Adrenal gland (tissue), 12 donors: Measurements from ENCODE around the gene TIGD3. TPM values are rescaled to one million over a fixed set of nuclear protein-coding genes. Genes with fewer than 3 reads are reported as not detected.

Source experiments
- DNase-seq, 7 donors: peaks; one replicate each; pipeline ENCODE4 v3.0.0-alpha.2; 2019 to 2020
- H3K27ac ChIP-seq, 5 donors: fragments of 200-600 bp; sonication (generic) in 4 of 5; 1 replicate in 3 of 5; 2 replicates in 2 of 5; pipeline versions ENCODE4 v1.5.1 to v1.8.0; 2016 to 2020; ENCODE audit warnings: mild to moderate bottlenecking in 1 of 5
- H3K27me3 ChIP-seq: fragments of 200-600 bp; 2 replicates; pipeline ENCODE4 v1.8.0; 2021
- H3K36me3 ChIP-seq, 2 donors: fragments of 200-600 bp; replicated peaks in 1 of 2; 1 replicate in 1 of 2; 2 replicates in 1 of 2; pipeline versions ENCODE4 v1.5.1 to v1.8.0; 2018 to 2022
- H3K4me1 ChIP-seq, 2 donors: fragments of 200-600 bp; replicated peaks in 1 of 2; 1 replicate in 1 of 2; 2 replicates in 1 of 2; pipeline versions ENCODE4 v1.5.1 to v1.8.0; 2018 to 2021
- H3K4me3 ChIP-seq, 4 donors: fragments of 200-600 bp; sonication (generic) in 3 of 4; one replicate each; pipeline ENCODE4 v1.5.1; 2016 to 2018
- H3K9me3 ChIP-seq, 3 donors: fragments of 200-600 bp; sonication (generic) in 1 of 3; replicated peaks in 1 of 3; 1 replicate in 2 of 3; 2 replicates in 1 of 3; pipeline versions ENCODE4 v1.5.1 to v1.8.0; 2016 to 2021
- CTCF ChIP-seq, 6 experiments: fragments of 450-650 bp in 4 of 6; fragments of 200-600 bp in 2 of 6; sonication (generic) in 1 of 6; IDR thresholded peaks; 1 replicate in 5 of 6; 2 replicates in 1 of 6; pipeline versions ENCODE4 v1.5.1 to v1.8.0; 2016 to 2021; ENCODE audit warnings: antibody characterized with exemption in 6 of 6, mild to moderate bottlenecking in 2 of 6, moderate library complexity in 1 of 6
- POLR2A ChIP-seq, 2 donors: fragments of 450-650 bp; IDR thresholded peaks; one replicate each; pipeline ENCODE4 v1.6.1; 2017; ENCODE audit warnings: antibody characterized with exemption in 2 of 2, mild to moderate bottlenecking in 2 of 2, moderate library complexity in 1 of 2
- WGBS, 4 donors: extraction: QIAGEN DNeasy Blood & Tissue Kit in 2 of 4; methylation state at CpG; one replicate each; pipeline versions ENCODE4 v1.1.5 to v1.1.7; 2013 to 2017; 5-methylcytosine and 5-hydroxymethylcytosine counted together
- intact Hi-C, 2 donors: fragments of 100-400 bp; cut with DNase I; formaldehyde crosslinking; loops; one replicate each; pipeline versions ENCODE4 v1.14.1 to v1.15.0; 2022 to 2023
- polyA plus RNA-seq, 3 donors: library from polyadenylated mRNA; stranded (reverse); fragments of 200-250 nt in 2 of 3; fragments of 350-450 nt in 1 of 3; fragmentation: Illumina TruSeq in 1 of 3; extraction: RNeasy Lipid Tissue Mini Kit (QIAGEN cat#74804) in 1 of 3; gene quantifications; one replicate each; pipeline ENCODE4 v1.2.3, GENCODE V29; 2013 to 2014
- total RNA-seq, 9 donors: library from RNA; depleted of rRNA in 4 of 9; stranded (reverse); fragments of >200 nt in 4 of 9; fragments of 120-200 nt in 1 of 9; fragmentation: NEBNext Ultra II Directional in 1 of 9; extraction: Animal tissue kit (Norgen Biotek cat#: 25700) in 1 of 9; gene quantifications; one replicate each; pipeline versions ENCODE4 v1.1.0 to v1.2.4, GENCODE V29; 2013 to 2023
- donor health status: healthy with polysubstance abuse.
- donor health status: Bipolar disorder and iron deficiency.
- donor health status: DM: yes; HTN: yes; CAD: no.
- donor health status: DM: no; HTN: no; CAD: no.
- donor health status: DM: no; HTN: no; CAD: no.
- donor health status: DM: yes; HTN: yes; CAD: no.

Gene TIGD3
- total and polyA plus RNA-seq, 12 donors: 0.11 to 0.96 (median 0.33) TPM; not detected in 1

- TF ChIP-seq CTCF (IDR thresholded peaks at IDR 0.05) (no peak), POLR2A (IDR thresholded peaks at IDR 0.05) (no peak)
- peaks cover 0 to 7% of the 10 kb centered on the region in 2 donors for H3K4me1 ChIP-seq
- peak overlapping the region in 3 of 5 donors; percentile 13 to 73 (median 59) for H3K27ac ChIP-seq
- no peaks in the 10 kb centered on the region for H3K9me3 ChIP-seq
- WGBS, 4 donors: 78 to 90% (median 86%) methylated on average over 12 to 13 of the region's 13 CpGs
- DNase-seq: no peak
- peaks cover 0 to 61% of the 10 kb centered on the region in 2 donors for H3K36me3 ChIP-seq
- H3K4me3 ChIP-seq: no peak overlapping the region
- H3K27me3 ChIP-seq: no peaks in the 10 kb centered on the region
- intact Hi-C loops: no loop called here
These were observed 49.7 kb downstream of the TIGD3 start for GRCh38 chr11:65404210-65404609.

GRCh38 chr11:65404638-65405339, 50.2 kb downstream of the TIGD3 start:
- H3K4me3 ChIP-seq: no peak overlapping the region

More at GRCh38 chr11:65404638-65405339, 50.2 kb downstream of the TIGD3 start:
- Histone ChIP-seq H3K9me3 (no peaks in the 10 kb centered on the region), H3K36me3 (peaks cover 0 to 61% of the 10 kb centered on the region in 2 donors), H3K27ac (peak overlapping the region in 1 of 5 donors; percentile 33), H3K4me1 (peaks cover 0 to 7% of the 10 kb centered on the region in 2 donors), H3K27me3 (no peaks in the 10 kb centered on the region)
- peak in 1 of 7 donors; percentile 32 for DNase-seq
- TF ChIP-seq POLR2A (IDR thresholded peaks at IDR 0.05) (no peak), CTCF (IDR thresholded peaks at IDR 0.05) (no peak)
- intact Hi-C loops: no loop called here
- 88 to 100% (median 91%) methylated on average over 10 to 24 of the region's 24 CpGs for WGBS, 4 donors

Other genes starting within 250 kb of the TIGD3 start
- 1,000 to 10,000 TPM in 2 of 9 donors, 100 to 1,000 TPM in 7; 278 to 1,807 (median 711) TPM for gene TM7SF2, start 242.9 kb upstream of the TIGD3 start, total RNA-seq
- gene TM7SF2, start 242.9 kb upstream of the TIGD3 start, polyA plus RNA-seq: 100 to 1,000 TPM; 259 to 849 (median 589) TPM
- gene ZNHIT2, start 237.1 kb upstream of the TIGD3 start, total RNA-seq: 10 to 100 TPM in 8 of 9 donors, 1 to 10 TPM in 1; 7.8 to 30.0 (median 20.3) TPM
- 10 to 100 TPM in 2 of 3 donors, under 1 TPM in 1; 0.48 to 39.8 (median 32.1) TPM for gene ZNHIT2, start 237.1 kb upstream of the TIGD3 start, polyA plus RNA-seq
- gene FAU, start 232.6 kb upstream of the TIGD3 start, total RNA-seq: 1,000 to 10,000 TPM in 5 of 9 donors, 100 to 1,000 TPM in 4; 361 to 1,303 (median 1,029) TPM
- 1,000 to 10,000 TPM in 2 of 3 donors, 100 to 1,000 TPM in 1; 656 to 2,488 (median 2,066) TPM for gene FAU, start 232.6 kb upstream of the TIGD3 start, polyA plus RNA-seq
- gene MRPL49, start 232.4 kb upstream of the TIGD3 start, total RNA-seq: 100 to 1,000 TPM; 113 to 180 (median 139) TPM
- gene MRPL49, start 232.4 kb upstream of the TIGD3 start, polyA plus RNA-seq: 100 to 1,000 TPM in 1 of 3 donors, 10 to 100 TPM in 2; 32.7 to 122 (median 33.9) TPM
- gene SYVN1, start 220.2 kb upstream of the TIGD3 start, total RNA-seq: 100 to 1,000 TPM in 1 of 9 donors, 10 to 100 TPM in 7, 1 to 10 TPM in 1; 9.7 to 119 (median 61.4) TPM
- gene SYVN1, start 220.2 kb upstream of the TIGD3 start, polyA plus RNA-seq: 100 to 1,000 TPM in 1 of 3 donors, 10 to 100 TPM in 2; 46.0 to 124 (median 58.5) TPM
- not detected for gene SPDYC, start 184.5 kb upstream of the TIGD3 start, total RNA-seq
- under 1 TPM in 1 of 3 donors, not detected in 2; 0.10 TPM for gene SPDYC, start 184.5 kb upstream of the TIGD3 start, polyA plus RNA-seq
- gene CAPN1, start 172.8 kb upstream of the TIGD3 start, total RNA-seq: 100 to 1,000 TPM in 7 of 9 donors, 10 to 100 TPM in 2; 20.6 to 333 (median 141) TPM
- gene CAPN1, start 172.8 kb upstream of the TIGD3 start, polyA plus RNA-seq: 100 to 1,000 TPM in 2 of 3 donors, 10 to 100 TPM in 1; 33.0 to 131 (median 106) TPM
- gene POLA2, start 92.8 kb upstream of the TIGD3 start, total RNA-seq: 10 to 100 TPM in 2 of 9 donors, 1 to 10 TPM in 7; 3.9 to 12.2 (median 7.4) TPM
- gene POLA2, start 92.8 kb upstream of the TIGD3 start, polyA plus RNA-seq: 1 to 10 TPM; 4.3 to 8.3 (median 7.9) TPM
- gene CDC42EP2, start 39.9 kb upstream of the TIGD3 start, total RNA-seq: 10 to 100 TPM in 3 of 9 donors, 1 to 10 TPM in 6; 1.1 to 18.3 (median 4.8) TPM
- 10 to 100 TPM in 2 of 3 donors, 1 to 10 TPM in 1; 1.0 to 13.9 (median 10.4) TPM for gene CDC42EP2, start 39.9 kb upstream of the TIGD3 start, polyA plus RNA-seq
- 10 to 100 TPM; 28.3 to 73.7 (median 49.1) TPM for gene DPF2, start 20.9 kb upstream of the TIGD3 start, total RNA-seq
- gene DPF2, start 20.9 kb upstream of the TIGD3 start, polyA plus RNA-seq: 10 to 100 TPM; 23.2 to 34.7 (median 30.4) TPM
- 10 to 100 TPM in 1 of 9 donors, 1 to 10 TPM in 8; 1.1 to 12.7 (median 6.0) TPM for gene SLC25A45, start 27.9 kb downstream of the TIGD3 start, total RNA-seq
- gene SLC25A45, start 27.9 kb downstream of the TIGD3 start, polyA plus RNA-seq: 10 to 100 TPM in 2 of 3 donors, 1 to 10 TPM in 1; 2.4 to 21.0 (median 14.7) TPM
- 10 to 100 TPM; 17.6 to 52.1 (median 39.6) TPM for gene FRMD8, start 31.9 kb downstream of the TIGD3 start, total RNA-seq
- gene FRMD8, start 31.9 kb downstream of the TIGD3 start, polyA plus RNA-seq: 10 to 100 TPM in 2 of 3 donors, 1 to 10 TPM in 1; 5.3 to 21.3 (median 20.4) TPM
- gene NEAT1, start 68.0 kb downstream of the TIGD3 start, total RNA-seq: 1,000 to 10,000 TPM in 3 of 9 donors, 100 to 1,000 TPM in 4, 10 to 100 TPM in 2; 20.9 to 1,661 (median 217) TPM
- 1,000 to 10,000 TPM in 2 of 3 donors, 100 to 1,000 TPM in 1; 216 to 6,838 (median 2,645) TPM for gene NEAT1, start 68.0 kb downstream of the TIGD3 start, polyA plus RNA-seq
- gene MALAT1, start 144.3 kb downstream of the TIGD3 start, total RNA-seq: over 10,000 TPM in 5 of 9 donors, 1,000 to 10,000 TPM in 4; 5,921 to 17,143 (median 10,534) TPM
- 1,000 to 10,000 TPM in 1 of 3 donors, 100 to 1,000 TPM in 2; 237 to 9,519 (median 973) TPM for gene MALAT1, start 144.3 kb downstream of the TIGD3 start, polyA plus RNA-seq
- gene SCYL1, start 170.3 kb downstream of the TIGD3 start, total RNA-seq: 100 to 1,000 TPM; 105 to 240 (median 147) TPM
- gene SCYL1, start 170.3 kb downstream of the TIGD3 start, polyA plus RNA-seq: 100 to 1,000 TPM in 2 of 3 donors, 10 to 100 TPM in 1; 52.3 to 395 (median 329) TPM
- 100 to 1,000 TPM in 7 of 9 donors, 10 to 100 TPM in 2; 43.4 to 362 (median 218) TPM for gene LTBP3, start 203.6 kb downstream of the TIGD3 start, total RNA-seq
- 100 to 1,000 TPM in 2 of 3 donors, 10 to 100 TPM in 1; 40.2 to 323 (median 265) TPM for gene LTBP3, start 203.6 kb downstream of the TIGD3 start, polyA plus RNA-seq
- gene ZNRD2, start 215.7 kb downstream of the TIGD3 start, total RNA-seq: 10 to 100 TPM; 34.0 to 83.4 (median 51.2) TPM
- gene ZNRD2, start 215.7 kb downstream of the TIGD3 start, polyA plus RNA-seq: 100 to 1,000 TPM in 2 of 3 donors, 1 to 10 TPM in 1; 9.4 to 135 (median 120) TPM
- 10 to 100 TPM; 28.0 to 77.1 (median 41.7) TPM for gene FAM89B, start 217.8 kb downstream of the TIGD3 start, total RNA-seq
- 10 to 100 TPM in 2 of 3 donors, 1 to 10 TPM in 1; 7.0 to 64.4 (median 50.1) TPM for gene FAM89B, start 217.8 kb downstream of the TIGD3 start, polyA plus RNA-seq
- gene EHBP1L1, start 221.3 kb downstream of the TIGD3 start, total RNA-seq: 10 to 100 TPM; 11.8 to 56.3 (median 35.2) TPM
- 10 to 100 TPM in 2 of 3 donors, 1 to 10 TPM in 1; 8.7 to 68.0 (median 33.9) TPM for gene EHBP1L1, start 221.3 kb downstream of the TIGD3 start, polyA plus RNA-seq
- 1 to 10 TPM in 1 of 9 donors, under 1 TPM in 4, not detected in 4; 0.06 to 1.5 (median 0.23) TPM for gene KCNK7, start 241.0 kb downstream of the TIGD3 start, total RNA-seq
- gene KCNK7, start 241.0 kb downstream of the TIGD3 start, polyA plus RNA-seq: 10 to 100 TPM in 1 of 3 donors, 1 to 10 TPM in 1, not detected in 1; 2.4 to 12.5 TPM